ENCODE data around the gene SNX24.

DNA sequence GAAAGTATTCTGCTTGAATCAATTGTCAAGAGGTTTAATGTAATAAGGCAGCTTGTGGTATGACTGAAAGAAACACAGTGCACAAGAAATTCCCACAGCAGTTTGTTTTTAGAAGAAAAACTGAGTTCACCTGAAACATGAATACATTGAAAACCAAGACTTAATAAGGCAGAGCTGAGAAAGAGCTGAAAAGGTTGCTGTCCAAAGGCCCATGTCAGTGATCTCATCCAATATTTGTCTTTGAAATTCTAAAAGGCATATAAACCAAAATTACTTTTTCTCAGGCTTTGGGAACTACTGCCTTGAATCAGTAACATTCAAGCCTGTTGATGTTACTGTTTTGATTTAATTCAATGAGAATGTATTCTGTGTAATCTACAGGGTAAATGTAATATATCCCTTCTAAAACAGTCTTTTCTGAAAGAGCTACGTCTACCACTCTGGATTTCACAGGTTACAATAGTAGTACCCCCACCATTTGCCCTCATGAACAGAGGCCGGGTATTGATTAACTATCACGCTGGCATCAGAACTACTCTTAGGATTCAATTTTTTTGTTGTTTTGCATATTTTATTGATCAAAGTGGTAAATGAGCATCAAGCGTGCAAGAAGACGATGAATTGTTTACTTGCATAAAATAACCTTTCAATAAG lies 133.4 kb downstream of the SNX24 start:
- TF ChIP-seq, protein P1, sequence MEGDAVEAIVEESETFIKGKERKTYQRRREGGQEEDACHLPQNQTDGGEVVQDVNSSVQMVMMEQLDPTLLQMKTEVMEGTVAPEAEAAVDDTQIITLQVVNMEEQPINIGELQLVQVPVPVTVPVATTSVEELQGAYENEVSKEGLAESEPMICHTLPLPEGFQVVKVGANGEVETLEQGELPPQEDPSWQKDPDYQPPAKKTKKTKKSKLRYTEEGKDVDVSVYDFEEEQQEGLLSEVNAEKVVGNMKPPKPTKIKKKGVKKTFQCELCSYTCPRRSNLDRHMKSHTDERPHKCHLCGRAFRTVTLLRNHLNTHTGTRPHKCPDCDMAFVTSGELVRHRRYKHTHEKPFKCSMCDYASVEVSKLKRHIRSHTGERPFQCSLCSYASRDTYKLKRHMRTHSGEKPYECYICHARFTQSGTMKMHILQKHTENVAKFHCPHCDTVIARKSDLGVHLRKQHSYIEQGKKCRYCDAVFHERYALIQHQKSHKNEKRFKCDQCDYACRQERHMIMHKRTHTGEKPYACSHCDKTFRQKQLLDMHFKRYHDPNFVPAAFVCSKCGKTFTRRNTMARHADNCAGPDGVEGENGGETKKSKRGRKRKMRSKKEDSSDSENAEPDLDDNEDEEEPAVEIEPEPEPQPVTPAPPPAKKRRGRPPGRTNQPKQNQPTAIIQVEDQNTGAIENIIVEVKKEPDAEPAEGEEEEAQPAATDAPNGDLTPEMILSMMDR (conservative IDR thresholded peaks at IDR 0.05; ENCODE audit: low read depth in 2 of 2), result no peak
- no peak for TF ChIP-seq EZH2 (IDR thresholded peaks at IDR 0.05; ENCODE audit: low read depth, unreplicated experiment)

Data from GM23338 (cell line).